Kidney glomerular epithelial cell (primary cell): Measurements from ENCODE around the gene ELMO1.

Experiments used
- DNase-seq: peaks from one replicate; lab custom pipeline; 2025; lab: John Stamatoyannopoulos, UW

The ELMO1 gene

GRCh38 chr7:37448636-37449361 lies at the start of gene ELMO1:
ELMO1 (minus strand) TSS chr7:37448864; CDS start chr7:37342690, 106,174 bp downstream.
- peak; percentile 35 for DNase-seq

GRCh38 chr7:37497576-37497975 lies 48.9 kb upstream of the ELMO1 start:
- no peak for DNase-seq

GRCh38 chr7:37495574-37496184 lies 47.0 kb upstream of the ELMO1 start:
- DNase-seq = peak; percentile 29

GRCh38 chr7:37494926-37495325 lies 46.3 kb upstream of the ELMO1 start:
- no peak for DNase-seq

GRCh38 chr7:37493810-37494209 lies 45.1 kb upstream of the ELMO1 start:
- DNase-seq = no peak

- DNase-seq = no peak
These were observed 44.5 kb upstream of the ELMO1 start for GRCh38 chr7:37493123-37493522.

GRCh38 chr7:37491919-37492694 lies 43.4 kb upstream of the ELMO1 start:
- no peak for DNase-seq

- no peak for DNase-seq
These were observed 41.0 kb upstream of the ELMO1 start for GRCh38 chr7:37489703-37490102.

- no peak for DNase-seq
These were observed 39.6 kb upstream of the ELMO1 start for GRCh38 chr7:37488163-37488764.

GRCh38 chr7:37484426-37485073 lies 35.9 kb upstream of the ELMO1 start:
- no peak for DNase-seq

- DNase-seq = no peak
These were observed 35.0 kb upstream of the ELMO1 start for GRCh38 chr7:37483627-37484026.

GRCh38 chr7:37482953-37483352 lies 34.3 kb upstream of the ELMO1 start:
- no peak for DNase-seq

GRCh38 chr7:37482505-37482904 lies 33.8 kb upstream of the ELMO1 start:
- DNase-seq = no peak

GRCh38 chr7:37481722-37482288 lies 33.1 kb upstream of the ELMO1 start:
- DNase-seq = no peak

GRCh38 chr7:37481154-37481553 lies 32.5 kb upstream of the ELMO1 start:
- no peak for DNase-seq

- DNase-seq = no peak
These were observed 31.7 kb upstream of the ELMO1 start for GRCh38 chr7:37480041-37481031.

GRCh38 chr7:37476881-37477450 lies 28.3 kb upstream of the ELMO1 start:
- DNase-seq = no peak

GRCh38 chr7:37476428-37476827 lies 27.8 kb upstream of the ELMO1 start:
- no peak for DNase-seq

- DNase-seq = no peak
These were observed 27.0 kb upstream of the ELMO1 start for GRCh38 chr7:37475646-37476045.

- DNase-seq = no peak
These were observed 23.0 kb upstream of the ELMO1 start for GRCh38 chr7:37471619-37472018.
